ENCODE results near the gene CD69.

The CD69 gene

DNA sequence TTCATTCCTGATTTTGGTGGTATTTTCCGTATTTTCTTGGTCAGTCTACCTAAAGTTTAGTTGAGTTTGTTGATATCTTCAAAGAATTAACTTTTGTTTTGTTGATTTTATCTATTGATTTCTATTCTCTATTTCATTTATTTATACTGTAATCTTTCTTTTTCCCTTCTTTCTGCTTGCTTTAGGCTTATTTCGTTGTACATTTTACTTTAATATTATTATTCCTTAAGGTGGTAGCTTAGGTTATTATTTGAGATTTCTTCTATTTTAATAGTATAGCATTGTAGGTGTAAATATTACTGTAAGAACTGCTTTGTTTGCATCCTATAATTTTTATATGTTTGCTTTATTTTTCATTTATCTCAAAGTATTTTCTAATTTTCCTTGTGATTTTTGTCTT lies 45.2 kb upstream of the CD69 start:
- H3K4me3 ChIP-seq (ENCODE audit: low read depth in 1 of 2, low read length in 1 of 2), result no peak overlapping the region
- H3K9me3 ChIP-seq, result no peaks in the 10 kb centered on the region
- peaks cover 11 to 12% of the 10 kb centered on the region in 2 experiments for H3K4me1 ChIP-seq (ENCODE audit: control insufficient read depth in 1 of 2, insufficient read depth in 1 of 2, low read depth in 1 of 2, low read length in 1 of 2)
- H3K27me3 ChIP-seq, result no peaks in the 10 kb centered on the region
- H3K36me3 ChIP-seq, result no peaks in the 10 kb centered on the region
- H3K27ac ChIP-seq, result no peak overlapping the region
- TF ChIP-seq CTCF (IDR thresholded peaks at IDR 0.05), result no peak

GRCh38 chr12:9799961-9800360 lies 39.3 kb upstream of the CD69 start:
- H3K4me3 ChIP-seq (ENCODE audit: low read depth in 1 of 2, low read length in 1 of 2), result no peak overlapping the region

DNA sequence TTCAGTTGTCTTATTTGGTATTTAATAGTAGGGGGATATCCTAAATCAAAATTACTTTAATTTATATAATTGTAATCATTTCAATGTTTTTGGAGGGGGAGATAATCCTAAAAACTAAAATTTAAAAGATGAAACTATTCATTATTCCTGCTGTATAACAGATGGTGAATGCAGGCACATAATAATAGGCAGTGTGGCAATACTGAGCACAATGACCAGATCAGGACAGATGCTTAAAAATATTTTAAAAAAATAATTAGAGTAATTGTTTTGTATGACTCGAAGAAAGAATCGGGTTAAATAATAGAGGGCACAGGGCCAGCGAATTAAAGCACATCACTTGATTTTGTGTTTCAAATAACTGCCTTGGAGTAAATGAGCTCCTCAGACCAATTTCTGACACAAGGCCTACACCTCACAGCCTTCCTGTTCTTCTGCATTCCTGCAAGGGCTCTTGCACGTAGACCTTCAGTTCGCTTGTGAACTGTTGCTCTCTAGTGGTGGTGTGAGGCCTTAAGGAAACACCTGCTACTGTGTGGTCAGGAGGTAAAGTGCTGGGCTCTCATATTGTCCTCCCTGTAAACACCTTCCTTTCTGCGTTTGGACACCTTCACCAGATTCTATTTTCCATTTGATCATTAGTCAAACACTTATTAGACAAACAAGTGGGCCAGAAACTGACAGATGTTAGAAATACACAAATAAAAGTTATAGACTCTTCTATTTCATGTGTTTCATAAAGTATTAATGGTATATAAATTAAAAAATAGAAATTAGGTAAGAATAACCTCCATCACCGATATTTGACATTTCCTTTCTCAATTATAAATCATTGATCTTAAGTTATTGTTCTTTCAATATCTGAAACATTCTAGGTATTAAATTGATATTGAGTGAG lies 37.3 kb upstream of the CD69 start:
- no peak overlapping the region for H3K27ac ChIP-seq
- H3K36me3 ChIP-seq, result no peaks in the 10 kb centered on the region
- H3K27me3 ChIP-seq, result no peaks in the 10 kb centered on the region
- no peak overlapping the region for H3K4me3 ChIP-seq (ENCODE audit: low read depth in 1 of 2, low read length in 1 of 2)
- H3K9me3 ChIP-seq, result no peaks in the 10 kb centered on the region
- peaks cover 16 to 18% of the 10 kb centered on the region in 2 experiments for H3K4me1 ChIP-seq (ENCODE audit: control insufficient read depth in 1 of 2, insufficient read depth in 1 of 2, low read depth in 1 of 2, low read length in 1 of 2)
- no peak for TF ChIP-seq CTCF (IDR thresholded peaks at IDR 0.05)

More at GRCh38 chr12:9799961-9800360, 39.3 kb upstream of the CD69 start:
- Histone ChIP-seq H3K4me1 (ENCODE audit: control insufficient read depth in 1 of 2, insufficient read depth in 1 of 2, low read depth in 1 of 2, low read length in 1 of 2) (no peaks in the 10 kb centered on the region), H3K9me3 (no peaks in the 10 kb centered on the region), H3K27ac (no peak overlapping the region), H3K27me3 (no peaks in the 10 kb centered on the region), H3K36me3 (no peaks in the 10 kb centered on the region)
- no peak for TF ChIP-seq CTCF (IDR thresholded peaks at IDR 0.05)

DNA sequence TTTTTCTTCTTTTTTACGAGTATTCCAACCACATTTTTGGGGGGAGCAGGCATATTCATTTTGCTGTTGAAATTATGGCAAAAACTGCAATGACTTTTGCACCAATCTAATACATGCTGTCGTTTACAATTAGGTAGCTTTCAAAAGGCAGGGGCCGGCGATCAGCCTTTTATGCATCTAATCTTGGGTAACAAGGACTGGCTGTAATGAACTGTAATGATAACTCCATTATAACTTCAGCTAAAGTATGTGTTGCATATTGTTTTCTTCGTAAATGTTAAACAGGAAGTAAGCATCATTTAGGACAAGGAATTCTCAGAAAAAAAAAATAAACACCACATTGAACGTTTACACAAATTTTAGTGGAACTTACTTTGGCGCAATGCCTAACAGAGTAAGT lies 36.3 kb upstream of the CD69 start:
- H3K27ac ChIP-seq, result no peak overlapping the region

GRCh38 chr12:9796346-9796745 lies 35.6 kb upstream of the CD69 start:
- Histone ChIP-seq H3K9me3 (no peaks in the 10 kb centered on the region), H3K27me3 (no peaks in the 10 kb centered on the region), H3K4me1 (ENCODE audit: control insufficient read depth in 1 of 2, insufficient read depth in 1 of 2, low read depth in 1 of 2, low read length in 1 of 2) (peaks cover 16 to 19% of the 10 kb centered on the region in 2 experiments), H3K27ac (no peak overlapping the region), H3K4me3 (ENCODE audit: low read depth in 1 of 2, low read length in 1 of 2) (no peak overlapping the region), H3K36me3 (no peaks in the 10 kb centered on the region)
- TF ChIP-seq CTCF (IDR thresholded peaks at IDR 0.05), result no peak

More for the DNA sequence above, 36.3 kb upstream of the CD69 start:
- Histone ChIP-seq H3K27me3 (no peaks in the 10 kb centered on the region), H3K4me3 (ENCODE audit: low read depth in 1 of 2, low read length in 1 of 2) (no peak overlapping the region), H3K36me3 (no peaks in the 10 kb centered on the region), H3K4me1 (ENCODE audit: control insufficient read depth in 1 of 2, insufficient read depth in 1 of 2, low read depth in 1 of 2, low read length in 1 of 2) (peaks cover 16 to 19% of the 10 kb centered on the region in 2 experiments), H3K9me3 (no peaks in the 10 kb centered on the region)
- no peak for TF ChIP-seq CTCF (IDR thresholded peaks at IDR 0.05)
